NB4 (cell line): ENCODE results near the gene CSRNP3.

Experiments used
- DNase-seq: peaks from one replicate; pipeline ENCODE4 v3.0.0; 2010; ENCODE audit warnings: low read depth
- H3K4me3 ChIP-seq: one replicate; pipeline ENCODE4 v1.5.1; 2011; ENCODE audit warnings: mild to moderate bottlenecking, low read depth, low read length, moderate library complexity
- CTCF ChIP-seq: IDR thresholded peaks from one replicate; pipeline ENCODE4 v1.5.1; 2012; ENCODE audit warnings: low read depth, low read length
- MAX ChIP-seq: IDR thresholded peaks from 2 replicates; pipeline ENCODE4 v1.6.1; 2011; ENCODE audit warnings: low read depth, low read length
- MYC ChIP-seq: IDR thresholded peaks from 2 replicates; pipeline ENCODE4 v1.6.1; 2011; ENCODE audit warnings: low read depth, low read length
- POLR2A ChIP-seq: IDR thresholded peaks from 2 replicates; pipeline ENCODE4 v1.6.1; 2011; ENCODE audit warnings: mild to moderate bottlenecking; ENCODE audit not compliant: insufficient read length; ENCODE audit errors: extremely low read depth

CSRNP3 gene

GRCh38 chr2:165627470-165627869, 158.0 kb downstream of the CSRNP3 start:
- no peak for DNase-seq
- no peak overlapping the region for H3K4me3 ChIP-seq
- no peak for TF ChIP-seq MAX
- TF ChIP-seq CTCF: no peak
- TF ChIP-seq POLR2A: no peak
- no peak for TF ChIP-seq MYC

GRCh38 chr2:165629776-165630175, 160.3 kb downstream of the CSRNP3 start:
- no peak overlapping the region for H3K4me3 ChIP-seq
- DNase-seq: no peak
- TF ChIP-seq CTCF (no peak), POLR2A (no peak), MYC (no peak), MAX (no peak)

- no peak for DNase-seq
- no peak for TF ChIP-seq MAX
- no peak overlapping the region for H3K4me3 ChIP-seq
Observed at GRCh38 chr2:165630236-165630635, 160.7 kb downstream of the CSRNP3 start.

- TF ChIP-seq CTCF: no peak
- no peak for TF ChIP-seq MAX
- TF ChIP-seq MYC: no peak
- DNase-seq: no peak
- H3K4me3 ChIP-seq: no peak overlapping the region
Observed at GRCh38 chr2:165631089-165631488, 161.6 kb downstream of the CSRNP3 start.

GRCh38 chr2:165632594-165632993, 163.1 kb downstream of the CSRNP3 start:
- H3K4me3 ChIP-seq: no peak overlapping the region
- DNase-seq: no peak
- TF ChIP-seq CTCF (no peak), MAX (no peak), MYC (no peak), POLR2A (no peak)

- H3K4me3 ChIP-seq: no peak overlapping the region
- no peak for DNase-seq
- TF ChIP-seq MYC (no peak), POLR2A (no peak), MAX (no peak), CTCF (no peak)
Observed at GRCh38 chr2:165633431-165633830, 163.9 kb downstream of the CSRNP3 start.
